ENCODE results near the gene CCDC134. TPM values are rescaled to one million over a fixed set of nuclear protein-coding genes. Genes with fewer than 3 reads are reported as not detected.
A peak's percentile ranks its signal among the peaks of the same experiment; 100 is the strongest.

CCDC134 gene
- total RNA-seq, 4 donors from 2014 or later: 6.6 to 18.8 (median 14.4) TPM

GRCh38 chr22:41758231-41758630 is 42.2 kb upstream of the CCDC134 start:
- Histone ChIP-seq H3K9me3 (no peaks in the 10 kb centered on the region), H3K36me3 (no peaks in the 10 kb centered on the region), H3K27ac (no peak overlapping the region), H3K4me1 (no peaks in the 10 kb centered on the region), H3K4me3 (replicated peaks in 1 of 3) (no peak overlapping the region), H3K27me3 (no peaks in the 10 kb centered on the region)
- intact Hi-C loops (cut with DNase I): no loop called here
- no peak for DNase-seq
- TF ChIP-seq CTCF (IDR thresholded peaks at IDR 0.05): no peak
- TF ChIP-seq POLR2A (IDR thresholded peaks at IDR 0.05): no peak
- 69 to 94% methylated on average over 2 of the region's 2 CpGs for WGBS, 2 donors

- DNase-seq: peak in 1 of 2 donors; percentile 7
- WGBS, 2 donors: 61 to 70% methylated on average over 13 of the region's 14 CpGs
- Histone ChIP-seq H3K9me3 (no peaks in the 10 kb centered on the region), H3K36me3 (no peaks in the 10 kb centered on the region), H3K27ac (no peak overlapping the region), H3K4me1 (no peaks in the 10 kb centered on the region), H3K4me3 (replicated peaks in 1 of 3) (no peak overlapping the region), H3K27me3 (no peaks in the 10 kb centered on the region)
- TF ChIP-seq CTCF (IDR thresholded peaks at IDR 0.05): peak in 1 of 6 experiments; percentile 15
- TF ChIP-seq POLR2A (IDR thresholded peaks at IDR 0.05): no peak
- intact Hi-C loops (cut with DNase I): no loop called here
Observed at GRCh38 chr22:41762980-41763779, 37.3 kb upstream of the CCDC134 start.

- Histone ChIP-seq H3K4me3 (replicated peaks in 1 of 3) (no peak overlapping the region), H3K4me1 (no peaks in the 10 kb centered on the region), H3K36me3 (no peaks in the 10 kb centered on the region), H3K9me3 (no peaks in the 10 kb centered on the region), H3K27ac (no peak overlapping the region), H3K27me3 (no peaks in the 10 kb centered on the region)
- WGBS, 2 donors: 71 to 72% methylated on average over 5 of the region's 5 CpGs
- intact Hi-C loops (cut with DNase I): no loop called here
- TF ChIP-seq POLR2A (IDR thresholded peaks at IDR 0.05): no peak
- TF ChIP-seq CTCF (IDR thresholded peaks at IDR 0.05): no peak
- DNase-seq: no peak
Observed at GRCh38 chr22:41766476-41766875, 34.0 kb upstream of the CCDC134 start.

- DNase-seq: no peak
- no peak overlapping the region for H3K27ac ChIP-seq
- no peak for TF ChIP-seq CTCF (IDR thresholded peaks at IDR 0.05)
- no peak for TF ChIP-seq POLR2A (IDR thresholded peaks at IDR 0.05)
- H3K4me3 ChIP-seq (replicated peaks in 1 of 3): no peak overlapping the region
- no peaks in the 10 kb centered on the region for H3K36me3 ChIP-seq
- 61% methylated on average over 2 of the region's 2 CpGs for WGBS, 2 donors
- intact Hi-C loops (cut with DNase I): no loop called here
- H3K4me1 ChIP-seq: no peaks in the 10 kb centered on the region
- no peaks in the 10 kb centered on the region for H3K9me3 ChIP-seq
- H3K27me3 ChIP-seq: no peaks in the 10 kb centered on the region
Observed at GRCh38 chr22:41768430-41768829, 32.0 kb upstream of the CCDC134 start.

GRCh38 chr22:41770715-41771468 is 29.6 kb upstream of the CCDC134 start:
- Histone ChIP-seq H3K4me3 (replicated peaks in 1 of 3) (no peak overlapping the region), H3K27ac (no peak overlapping the region), H3K36me3 (no peaks in the 10 kb centered on the region), H3K27me3 (no peaks in the 10 kb centered on the region), H3K4me1 (no peaks in the 10 kb centered on the region), H3K9me3 (no peaks in the 10 kb centered on the region)
- WGBS, 2 donors: 84 to 90% methylated on average over 5 of the region's 5 CpGs
- DNase-seq: no peak
- intact Hi-C loops (cut with DNase I): no loop called here
- TF ChIP-seq POLR2A (IDR thresholded peaks at IDR 0.05) (no peak), CTCF (IDR thresholded peaks at IDR 0.05) (no peak)
